ENCODE data around the gene RYR2.

DNA sequence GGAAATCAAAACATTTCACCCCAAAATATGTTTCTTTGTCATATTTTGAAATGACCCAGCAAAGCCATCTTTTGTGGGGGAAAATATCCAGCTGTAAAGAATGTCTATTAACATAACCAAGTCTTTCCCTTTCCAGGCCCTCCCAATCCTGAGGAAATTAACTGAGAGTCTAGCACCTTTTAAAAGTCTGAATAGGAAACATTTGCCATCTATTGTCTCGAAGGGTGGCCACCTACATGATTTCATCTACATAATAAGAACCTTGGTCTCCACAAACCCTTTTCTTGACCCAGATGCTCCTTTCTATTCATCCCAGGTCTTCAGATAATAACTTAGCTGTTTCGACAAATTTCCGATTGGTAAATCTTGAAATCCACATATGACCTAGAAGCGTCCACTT, 32.4 kb upstream of the RYR2 start:
- TF ChIP-seq HDGF (IDR thresholded peaks at IDR 0.05; ENCODE audit: borderline replicate concordance), result no peak
- no peak for TF ChIP-seq SP1 (IDR thresholded peaks at IDR 0.05)
- TF ChIP-seq FOXK2 (IDR thresholded peaks at IDR 0.05), result no peak
- TF ChIP-seq L3MBTL2 (conservative IDR thresholded peaks at IDR 0.05), result no peak
- TF ChIP-seq TARDBP (IDR thresholded peaks at IDR 0.05), result no peak
- TF ChIP-seq ARNT (IDR thresholded peaks at IDR 0.05), result no peak
- TF ChIP-seq, protein P1, sequence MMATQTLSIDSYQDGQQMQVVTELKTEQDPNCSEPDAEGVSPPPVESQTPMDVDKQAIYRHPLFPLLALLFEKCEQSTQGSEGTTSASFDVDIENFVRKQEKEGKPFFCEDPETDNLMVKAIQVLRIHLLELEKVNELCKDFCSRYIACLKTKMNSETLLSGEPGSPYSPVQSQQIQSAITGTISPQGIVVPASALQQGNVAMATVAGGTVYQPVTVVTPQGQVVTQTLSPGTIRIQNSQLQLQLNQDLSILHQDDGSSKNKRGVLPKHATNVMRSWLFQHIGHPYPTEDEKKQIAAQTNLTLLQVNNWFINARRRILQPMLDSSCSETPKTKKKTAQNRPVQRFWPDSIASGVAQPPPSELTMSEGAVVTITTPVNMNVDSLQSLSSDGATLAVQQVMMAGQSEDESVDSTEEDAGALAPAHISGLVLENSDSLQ (IDR thresholded peaks at IDR 0.05), result no peak
- TF ChIP-seq FOXM1 (IDR thresholded peaks at IDR 0.05; ENCODE audit: borderline replicate concordance), result no peak
- TF ChIP-seq ELF4 (IDR thresholded peaks at IDR 0.05), result no peak

Measured in HEK293T (cell line).